Measurements from ENCODE around the gene TRIM28.
"Not testable (repeated sequence)": the region's sequence is repeated elsewhere in the genome, so short reads cannot be mapped to it uniquely, and the experiment has no call there.

Gene TRIM28

DNA sequence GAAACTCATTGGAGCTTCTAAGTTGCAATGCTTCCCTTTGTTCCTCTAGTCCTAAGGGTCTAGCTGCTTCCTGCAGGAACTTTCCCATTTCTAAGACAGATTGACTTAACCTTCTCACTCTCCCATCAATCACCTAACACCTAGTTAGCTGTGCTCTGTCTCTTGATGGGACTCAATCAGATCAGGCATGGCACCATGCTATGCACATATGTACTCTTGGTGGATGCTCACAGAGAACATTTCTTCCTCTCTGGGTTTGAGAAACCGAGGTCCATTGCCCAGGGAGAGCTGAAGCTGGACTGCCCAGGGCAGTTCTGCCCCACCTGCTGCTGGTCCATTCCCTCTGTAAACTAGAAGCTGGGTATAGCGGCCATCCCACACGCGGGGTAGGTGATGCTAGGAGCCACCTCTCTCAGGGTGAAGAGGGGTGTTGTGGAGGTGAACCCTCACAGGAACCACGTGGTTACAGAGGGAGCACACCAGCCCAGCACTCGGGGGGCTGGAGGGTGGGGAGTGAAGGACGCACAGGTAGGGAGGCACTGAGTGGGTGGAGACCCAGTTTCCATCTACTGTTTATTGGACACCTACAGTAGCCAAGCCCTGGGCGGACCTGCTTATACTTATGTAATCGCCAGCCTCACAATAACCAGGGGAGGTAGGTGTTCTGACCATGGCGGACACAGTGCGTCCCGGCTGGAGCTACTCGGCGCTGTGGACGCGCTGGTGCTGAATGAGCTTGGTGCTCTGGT, 17.7 kb downstream of the TRIM28 start:
- DNase-seq: no peak

DNA sequence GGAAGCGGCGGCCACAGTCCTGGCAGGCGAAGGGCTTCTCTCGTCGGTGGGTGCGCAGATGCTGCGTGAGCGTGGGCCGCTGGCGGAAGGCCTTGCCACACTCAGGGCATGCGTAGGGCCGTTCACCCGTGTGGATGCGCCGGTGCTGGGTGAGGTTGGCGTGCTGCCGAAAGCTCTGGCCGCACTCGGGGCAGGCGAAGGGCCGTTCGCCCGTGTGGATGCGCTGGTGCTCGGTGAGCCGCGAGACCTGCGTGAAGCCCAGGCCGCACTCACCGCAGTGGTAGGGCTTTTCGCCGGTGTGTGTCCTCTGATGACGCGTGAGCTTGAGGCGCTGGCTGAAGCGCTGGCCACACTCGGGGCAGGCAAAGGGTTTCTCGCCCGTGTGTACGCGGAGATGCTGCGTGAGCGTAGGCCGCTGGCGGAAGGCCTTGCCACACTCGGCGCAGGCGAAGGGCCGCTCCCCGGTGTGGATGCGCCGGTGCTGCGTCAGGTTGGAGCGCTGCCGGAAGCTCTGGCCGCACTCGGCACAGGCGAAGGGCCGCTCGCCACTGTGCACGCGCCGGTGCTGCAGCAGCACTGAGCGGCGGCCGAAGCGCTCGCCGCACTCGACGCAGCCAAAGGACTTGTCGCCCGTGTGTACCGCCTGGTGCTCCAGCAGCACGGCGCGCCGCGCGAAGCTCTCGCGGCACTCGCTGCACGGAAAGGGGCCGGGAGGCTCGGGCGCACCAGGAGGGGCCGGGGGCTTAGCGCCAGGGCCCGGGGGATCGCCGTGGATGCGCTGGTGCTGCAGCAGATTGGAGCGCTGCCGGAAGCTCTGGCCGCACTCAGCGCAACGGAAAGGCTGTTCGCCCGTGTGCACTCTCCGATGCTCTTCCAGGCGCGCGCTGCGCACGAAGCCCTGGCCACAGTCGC, 18.5 kb downstream of the TRIM28 start:
- peak; percentile 53 for DNase-seq

DNA sequence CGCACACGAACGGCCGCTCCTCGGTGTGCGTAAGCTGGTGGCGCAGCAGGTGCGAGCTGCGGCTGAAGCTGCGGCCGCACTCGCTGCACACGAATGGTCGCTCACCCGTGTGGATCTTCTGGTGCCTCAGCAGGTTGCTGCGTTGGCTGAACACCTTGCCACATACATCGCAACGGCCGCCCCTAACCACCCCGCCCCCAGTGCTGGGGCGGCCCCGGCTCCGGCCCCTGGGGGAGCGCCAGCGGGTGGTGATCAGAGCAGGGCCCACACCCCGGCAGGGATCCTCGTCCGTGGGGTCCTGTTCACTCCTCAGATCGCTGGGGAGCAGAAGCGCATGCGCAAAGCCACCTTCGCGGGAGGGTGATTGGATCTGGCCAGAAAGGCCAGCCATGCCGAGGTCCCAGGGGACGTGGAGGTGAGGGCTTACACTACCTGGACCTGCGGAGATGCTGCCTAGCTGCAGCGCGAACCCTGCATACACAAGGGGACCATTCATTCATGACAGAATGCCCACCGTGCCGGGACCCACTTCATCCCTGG, 19.2 kb downstream of the TRIM28 start:
- peak; percentile 57 for DNase-seq

DNA sequence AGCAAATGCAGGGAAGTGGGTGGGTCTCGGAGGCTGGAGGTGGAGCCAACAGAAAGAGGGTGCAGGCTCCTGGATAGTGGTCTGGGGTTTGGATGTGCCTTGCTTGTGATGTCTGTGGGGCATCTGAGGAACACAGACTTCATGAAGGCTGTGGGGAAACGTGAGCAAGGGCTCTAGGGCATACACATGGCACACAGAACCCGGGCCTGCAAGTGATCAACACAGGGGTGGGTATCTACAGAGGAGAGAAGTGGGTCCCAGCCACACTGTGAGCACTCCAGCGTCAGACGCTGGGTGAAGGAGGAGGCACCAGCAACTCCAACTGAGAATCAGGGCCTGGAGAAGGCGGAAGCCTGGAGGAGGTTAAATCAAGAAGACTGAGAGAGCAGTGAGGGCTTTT, 20.0 kb downstream of the TRIM28 start:
- DNase-seq: no peak

DNA sequence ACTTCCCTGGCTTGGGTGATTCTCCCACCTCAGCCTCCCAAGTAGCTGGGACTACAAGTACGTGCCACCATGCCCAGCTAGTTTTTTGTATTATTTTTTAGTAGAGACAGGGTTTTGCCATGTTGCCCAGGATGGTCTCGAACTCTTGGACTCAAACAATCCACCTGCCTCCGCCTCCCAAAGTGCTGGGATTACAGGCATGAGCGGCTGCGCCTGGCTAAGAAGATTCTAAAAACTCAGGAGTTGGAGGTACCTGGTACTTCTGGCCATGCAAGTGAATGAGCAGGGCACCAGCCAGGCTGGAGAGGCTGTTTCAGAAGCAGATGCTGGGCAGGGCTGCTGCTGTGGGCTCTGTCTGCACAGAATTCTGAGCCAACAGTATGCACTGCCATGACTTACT, 23.1 kb downstream of the TRIM28 start:
- no peak for DNase-seq

DNA sequence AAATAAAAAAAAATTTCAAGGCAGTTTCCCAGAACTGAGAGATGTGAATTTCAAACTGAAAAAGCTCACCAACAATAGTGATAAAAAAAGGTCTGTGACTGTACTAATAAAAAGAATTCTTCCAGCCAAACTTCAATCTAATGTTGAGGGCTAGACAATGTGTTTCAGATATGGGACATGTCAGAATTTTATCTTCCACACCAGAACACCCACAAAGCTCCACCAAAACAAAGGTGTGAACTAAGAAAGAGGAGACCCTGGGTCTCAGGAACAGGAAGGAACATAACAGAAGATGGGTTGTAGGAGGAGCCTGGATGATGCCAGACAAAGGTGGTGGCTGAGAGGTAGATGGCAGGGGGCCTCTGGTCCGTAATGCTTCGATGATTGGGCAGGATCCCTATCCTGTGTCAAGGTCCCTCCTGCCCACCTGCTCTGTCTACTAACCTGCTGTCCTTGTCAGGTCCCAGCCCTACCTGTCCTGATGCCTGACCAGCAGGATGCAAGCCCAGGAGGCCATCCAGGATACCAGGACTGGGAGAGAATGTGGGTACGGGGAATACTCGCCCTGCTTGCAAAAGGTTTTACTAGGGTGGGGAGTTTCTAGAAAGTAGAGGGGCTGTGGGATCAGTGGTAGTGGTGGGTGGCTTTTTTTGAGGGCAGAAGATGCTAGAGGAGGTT, 24.7 kb downstream of the TRIM28 start:
- DNase-seq: no peak

DNA sequence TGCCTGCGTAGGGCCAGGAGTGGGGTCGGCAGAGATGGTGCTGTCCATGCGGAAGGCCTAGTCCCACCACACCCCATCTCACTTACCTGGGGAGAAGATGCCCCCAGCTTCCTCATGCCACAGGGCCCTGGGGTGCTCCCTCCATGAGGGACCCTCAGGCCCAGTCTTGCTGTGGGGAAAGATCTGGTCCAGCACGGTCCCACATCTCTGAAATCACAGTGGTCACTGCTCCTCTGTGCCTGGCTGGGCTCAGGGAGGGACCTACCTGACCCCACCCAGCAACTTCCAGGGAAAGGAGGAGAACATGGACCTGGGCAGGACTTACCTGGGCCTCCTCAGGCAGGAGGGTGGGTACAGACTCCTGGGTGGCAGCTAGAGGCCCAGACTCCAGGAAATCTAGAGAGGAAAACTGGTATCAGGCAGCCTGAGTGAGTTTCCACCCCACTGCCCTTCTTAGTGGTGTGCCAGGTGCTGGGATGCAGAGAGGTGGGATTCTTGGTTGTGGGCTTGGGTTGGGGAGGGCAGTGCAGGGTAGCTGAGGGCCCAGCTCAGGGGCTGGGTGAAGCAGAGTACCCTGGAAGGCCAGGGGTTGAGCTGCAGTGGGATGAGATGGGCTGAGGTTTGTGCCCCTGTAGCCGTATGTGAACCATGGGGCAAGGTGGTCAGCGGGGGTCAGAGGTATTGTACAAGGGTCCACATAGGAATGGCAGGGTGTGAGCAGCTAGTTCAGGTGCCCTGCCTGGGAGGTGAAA, 25.5 kb downstream of the TRIM28 start:
- no peak for DNase-seq

DNA sequence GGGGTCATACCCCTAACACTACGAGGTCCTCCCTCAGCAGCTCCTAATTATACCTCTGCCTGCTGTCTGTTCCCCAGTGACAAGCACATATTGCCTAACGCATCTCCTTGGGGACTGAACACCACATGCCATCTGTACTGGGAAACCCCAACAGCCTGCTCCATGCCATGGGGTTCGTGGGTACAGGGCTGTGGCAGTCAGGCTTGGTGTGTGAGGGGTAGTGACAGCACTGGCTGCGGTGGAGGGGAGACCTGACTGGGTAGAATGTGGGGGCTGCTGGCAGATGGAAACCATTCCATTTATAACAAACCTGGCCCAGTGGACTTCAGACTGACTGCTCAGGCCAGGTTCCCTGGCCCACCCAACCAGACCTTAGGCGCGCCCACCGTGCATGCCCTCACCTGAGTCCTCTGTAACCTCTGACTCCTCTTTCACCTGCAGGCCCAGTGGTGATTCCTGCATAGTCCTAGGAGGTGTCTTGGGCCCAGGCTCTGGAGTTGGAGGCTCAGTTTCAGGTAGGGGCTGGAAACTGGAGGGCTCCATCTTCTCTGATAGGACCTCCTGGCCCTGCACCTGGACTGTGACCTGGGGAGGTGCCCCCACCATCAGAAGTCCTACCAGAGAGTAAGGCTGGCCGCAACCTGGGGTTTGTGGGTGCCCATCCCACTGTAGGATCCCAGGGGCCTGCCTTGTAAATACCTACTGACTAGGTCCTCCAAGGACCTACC, 26.2 kb downstream of the TRIM28 start:
- DNase-seq: no peak

DNA sequence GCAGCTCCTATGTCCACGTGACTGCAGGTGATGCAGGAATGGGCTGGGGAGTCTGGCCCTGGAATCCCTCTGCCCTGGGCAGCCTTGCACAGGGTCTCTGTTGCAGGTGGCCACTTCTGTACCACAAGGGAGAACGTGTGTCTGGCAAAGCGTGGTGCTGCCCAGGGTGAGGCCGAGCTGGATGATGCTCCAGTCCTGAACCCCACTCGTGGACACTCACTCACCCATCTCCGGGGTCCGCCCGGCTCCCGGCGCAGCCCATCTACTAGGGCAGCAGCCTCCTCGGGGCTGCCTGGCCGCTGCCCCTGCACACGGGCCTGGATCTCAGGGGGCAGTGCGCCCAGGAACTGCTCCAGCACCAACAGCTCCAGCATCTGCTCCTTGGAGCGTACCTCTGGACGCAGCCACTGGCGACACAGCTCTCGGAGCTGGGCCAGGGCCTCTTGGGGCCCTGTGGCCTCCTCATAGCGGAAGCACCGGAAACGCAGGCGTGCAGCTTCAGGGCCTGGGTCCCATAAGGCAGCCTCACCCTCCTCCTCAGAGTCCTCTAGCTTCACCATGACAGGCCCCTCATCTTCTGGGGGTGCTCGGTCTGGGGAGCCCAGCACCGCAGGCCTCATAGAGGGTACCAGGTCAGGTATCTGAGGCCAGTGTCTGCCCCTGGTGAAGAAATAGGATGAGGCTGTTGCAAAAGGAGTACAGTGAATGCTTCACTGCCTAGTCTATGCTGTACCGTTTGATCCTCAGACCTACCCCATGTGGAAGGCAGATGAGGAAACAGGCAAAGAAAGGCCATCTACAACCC, 27.1 kb downstream of the TRIM28 start:
- no peak for DNase-seq

DNA sequence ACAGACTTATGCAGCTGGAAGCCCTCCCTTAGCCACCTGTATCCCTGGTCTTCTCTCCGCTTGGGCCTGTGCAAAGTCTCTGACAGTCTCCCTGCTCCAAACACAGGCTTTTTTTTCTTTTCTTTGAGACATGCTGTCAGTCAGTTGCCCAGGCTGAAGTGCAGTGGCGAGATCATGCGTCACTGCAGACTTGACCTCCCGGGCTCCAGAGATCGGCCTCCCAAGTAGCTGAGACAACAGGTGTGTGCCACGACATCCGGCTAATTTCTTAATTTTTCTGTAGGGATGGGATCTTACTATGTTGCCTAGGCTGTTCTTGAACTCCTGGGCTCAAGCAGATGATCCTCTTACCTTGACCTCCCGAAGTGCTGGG, 27.7 kb downstream of the TRIM28 start:
- no peak for DNase-seq

DNA sequence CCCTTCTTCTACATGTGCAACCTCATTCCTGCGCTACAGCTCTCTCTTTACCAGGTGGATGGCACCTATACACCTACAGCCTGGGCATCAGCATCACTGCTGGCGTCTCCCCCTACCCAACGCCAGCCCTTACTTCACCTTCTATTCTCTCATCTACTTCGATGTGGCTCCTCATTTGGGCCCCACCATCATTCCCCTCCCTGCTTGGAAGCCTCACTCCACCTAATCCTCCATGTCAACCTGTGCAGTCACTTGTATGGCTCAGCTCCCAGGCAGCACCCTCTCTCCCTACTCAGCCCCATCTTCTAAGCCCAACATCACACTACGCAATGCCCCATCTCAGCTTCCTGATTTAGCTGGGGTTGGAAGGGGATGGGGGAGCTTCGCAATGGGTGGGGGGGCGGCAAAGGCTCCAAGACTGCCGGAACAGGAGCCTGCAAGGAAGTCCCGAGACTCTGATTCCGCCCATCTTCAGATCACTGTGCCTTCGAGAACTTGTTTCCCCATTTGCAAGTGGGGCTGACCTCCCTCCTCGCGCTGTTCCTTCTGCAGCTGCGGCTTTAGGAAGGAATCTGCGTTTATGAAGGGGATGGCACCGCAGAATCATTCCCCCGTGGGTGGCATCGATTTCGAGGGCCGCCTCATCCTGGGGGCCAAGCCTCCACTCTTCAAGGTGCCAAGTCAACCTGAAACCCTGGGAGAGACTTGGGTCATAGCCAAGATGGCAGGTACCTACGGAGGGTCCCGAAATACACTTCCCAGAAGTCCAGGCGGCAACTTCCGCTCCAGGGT, 28.4 kb downstream of the TRIM28 start:
- DNase-seq: no peak

DNA sequence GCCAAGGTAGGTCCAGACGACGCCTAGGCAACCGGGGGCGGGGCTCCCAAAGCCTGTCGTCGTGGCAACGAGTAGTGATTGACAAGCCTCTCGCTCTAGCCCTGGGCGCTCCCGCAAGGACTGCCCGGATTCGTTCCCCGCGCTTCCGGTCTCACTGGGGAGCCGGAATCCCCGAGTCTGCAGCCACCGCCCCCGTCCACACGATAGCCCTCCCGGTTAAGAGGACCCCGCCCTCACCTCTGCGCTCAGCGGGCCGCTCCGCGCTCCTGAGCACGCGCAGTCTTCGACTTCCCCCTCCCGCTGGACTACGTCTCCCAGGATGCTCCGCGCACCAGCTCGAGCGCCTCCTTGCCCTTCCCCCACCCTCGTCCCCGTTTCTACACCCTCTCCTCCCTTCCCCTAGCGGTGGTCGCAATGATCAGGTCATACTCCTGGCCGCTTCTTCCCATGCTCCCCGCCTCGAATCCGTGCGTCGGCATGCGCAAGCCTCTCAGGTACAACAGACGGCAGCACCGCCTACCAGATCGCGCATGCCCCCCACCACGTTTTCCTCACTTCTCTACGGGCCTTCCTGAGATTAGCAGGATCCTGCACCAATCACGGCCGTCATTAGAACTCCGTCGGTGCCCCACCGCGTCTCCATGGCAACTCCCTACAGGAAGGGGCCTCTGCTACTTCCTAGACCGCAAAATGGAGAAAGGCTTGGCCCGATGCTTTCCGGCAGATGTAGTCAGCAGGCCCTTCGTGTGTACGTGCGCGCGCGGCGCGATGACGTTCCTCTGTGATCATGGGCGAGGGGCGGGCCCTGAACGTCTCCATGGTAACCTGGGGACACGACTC, 29.2 kb downstream of the TRIM28 start, which contains the start of gene MZF1:
Gene MZF1, minus strand, starts transcription at position 518 of the 840 bp plus-strand sequence. CDS start 1,946 bp downstream, outside the sequence.
- peak; percentile 100 for DNase-seq

DNA sequence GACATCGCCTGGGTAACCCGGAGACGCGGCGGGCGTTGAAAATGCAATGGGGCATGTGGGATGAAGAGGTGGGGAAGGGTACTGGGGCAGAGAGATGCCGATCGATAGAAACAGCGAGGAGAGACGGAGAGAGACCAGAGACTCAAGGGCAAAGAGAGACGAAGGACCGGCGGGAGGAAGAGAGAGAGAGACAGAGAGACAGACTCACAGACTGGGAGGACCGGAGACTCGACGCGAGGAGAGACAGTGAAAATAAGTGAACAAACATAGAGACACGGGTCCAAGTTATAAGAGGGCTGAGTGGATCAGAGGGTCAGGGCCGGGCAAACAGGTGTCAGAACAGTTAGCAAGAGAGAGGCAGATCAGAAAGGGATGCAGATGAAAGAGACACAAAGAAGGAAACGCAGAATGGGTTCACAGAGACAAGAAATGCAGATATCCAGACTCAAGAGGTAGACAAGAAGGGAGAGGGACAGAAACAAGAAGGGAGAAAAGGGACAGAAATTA, 29.8 kb downstream of the TRIM28 start:
- no peak for DNase-seq

DNA sequence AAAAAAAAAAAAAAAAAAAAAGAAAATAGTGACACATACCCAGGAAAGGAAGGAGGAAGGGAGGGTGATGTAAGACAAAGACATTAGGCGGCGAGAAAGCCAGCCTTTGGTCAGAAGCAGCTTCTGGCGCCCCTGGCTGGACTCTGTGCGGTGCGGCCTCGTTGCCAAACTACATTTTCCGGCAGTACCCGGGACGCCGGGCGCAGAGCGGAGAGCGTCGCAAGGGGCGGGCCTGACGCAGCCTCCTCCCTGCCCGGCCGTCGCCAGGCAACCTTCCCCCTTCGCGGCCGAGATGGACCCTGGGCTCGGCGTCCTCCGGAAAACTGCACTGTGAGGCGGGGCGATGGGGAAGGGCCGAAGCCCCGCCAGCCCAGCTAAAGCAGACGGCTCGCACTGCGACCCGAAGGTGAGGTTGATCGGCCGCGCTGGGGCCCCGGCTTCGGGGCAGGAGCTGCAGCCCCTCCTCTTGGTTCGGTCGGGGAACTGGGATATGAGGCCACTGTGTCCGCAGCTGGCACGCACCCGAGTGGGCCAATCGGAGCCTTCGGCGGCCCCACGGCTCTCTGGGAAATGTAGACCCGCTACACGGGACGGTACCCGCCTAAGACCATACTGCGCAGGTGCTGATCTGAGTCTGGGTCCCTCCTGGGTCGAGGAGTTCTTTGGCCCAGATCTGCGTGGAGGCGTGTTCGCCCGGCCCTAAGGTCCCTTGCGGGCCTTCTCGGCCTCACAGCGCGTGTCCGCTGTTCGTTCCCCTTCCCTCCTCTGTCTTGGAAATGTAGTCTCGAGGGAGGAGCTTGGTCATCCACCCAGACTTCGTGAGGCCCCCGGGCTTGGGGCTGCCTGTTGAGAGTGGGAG, 31.5 kb downstream of the TRIM28 start:
- peak; percentile 79 for DNase-seq

DNA sequence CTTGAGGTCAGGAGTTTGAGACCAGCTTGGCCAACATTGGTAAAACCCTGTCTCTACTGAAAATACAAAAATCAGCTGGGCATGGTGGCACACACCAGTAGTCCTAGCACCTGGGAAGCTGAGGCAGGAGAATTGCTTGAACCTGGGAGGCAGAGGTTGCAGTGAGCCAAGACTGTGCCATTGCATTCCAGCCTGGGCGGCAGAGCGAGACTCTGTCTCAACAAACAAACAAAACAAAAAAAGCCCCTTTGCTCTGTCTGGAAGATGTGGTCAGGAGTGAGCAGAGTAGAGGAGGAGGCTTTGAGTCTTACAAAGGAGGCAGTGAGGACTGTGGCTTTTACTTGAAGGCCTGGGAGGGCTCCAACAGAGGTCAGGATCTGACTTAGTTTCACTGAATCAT, 33.7 kb downstream of the TRIM28 start:
- DNase-seq: not testable (repeated sequence)

DNA sequence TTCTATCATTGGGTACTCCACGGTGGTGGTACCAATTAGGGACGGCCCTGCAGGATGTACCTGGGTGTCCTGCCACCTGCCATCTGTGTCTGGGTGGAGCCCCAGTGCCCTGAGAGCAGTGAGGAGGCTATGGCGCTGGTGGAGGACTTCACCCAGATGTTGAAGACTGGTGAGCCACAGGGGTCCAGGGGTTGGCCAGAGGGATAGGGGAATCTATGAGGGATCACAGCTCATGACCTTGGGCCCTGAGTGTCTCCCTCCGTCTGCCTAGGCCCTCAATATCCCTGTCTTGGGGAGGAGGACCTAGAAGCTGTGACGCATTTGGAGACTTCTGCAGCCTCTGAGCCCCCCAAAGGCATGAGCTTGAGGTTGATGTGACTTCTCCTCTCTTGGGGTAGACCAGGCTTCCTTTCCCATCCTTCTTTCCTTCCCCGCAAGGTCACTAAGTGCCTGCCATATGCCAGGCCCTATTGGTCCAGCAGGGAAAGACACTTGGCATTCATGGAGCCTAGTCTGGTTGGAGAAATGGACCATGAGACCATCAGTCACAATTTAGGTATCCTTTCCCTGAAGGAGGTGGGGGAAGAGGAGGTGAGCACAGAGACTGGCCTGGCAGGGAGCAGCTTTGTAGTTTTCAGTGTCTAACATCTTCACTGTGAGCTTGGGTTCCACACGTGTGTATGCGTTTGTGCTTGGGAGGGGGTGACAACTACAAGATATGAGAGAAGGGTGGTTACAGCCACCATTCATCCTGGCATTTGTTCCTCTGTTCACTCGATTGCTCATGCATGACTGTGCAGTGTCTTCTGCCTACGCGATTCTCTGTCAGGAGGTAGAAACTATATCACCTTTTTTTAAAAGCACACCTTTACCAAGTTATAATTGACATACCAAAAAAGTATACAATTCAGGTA, 34.4 kb downstream of the TRIM28 start:
- DNase-seq: no peak

All from CD4-positive, alpha-beta T cell treated with Interleukin-6 for 4 hours (primary cell).